HG03095 (cell line): ENCODE measurements around the gene COQ3.

ENCODE experiments used
- ATAC-seq: cut with Tn5 transposase; IDR thresholded peaks from one replicate; pipeline ENCODE4 v1.9.1; 2021; ENCODE audit warnings: moderate library complexity; ENCODE audit not compliant: unreplicated experiment

The COQ3 gene

DNA sequence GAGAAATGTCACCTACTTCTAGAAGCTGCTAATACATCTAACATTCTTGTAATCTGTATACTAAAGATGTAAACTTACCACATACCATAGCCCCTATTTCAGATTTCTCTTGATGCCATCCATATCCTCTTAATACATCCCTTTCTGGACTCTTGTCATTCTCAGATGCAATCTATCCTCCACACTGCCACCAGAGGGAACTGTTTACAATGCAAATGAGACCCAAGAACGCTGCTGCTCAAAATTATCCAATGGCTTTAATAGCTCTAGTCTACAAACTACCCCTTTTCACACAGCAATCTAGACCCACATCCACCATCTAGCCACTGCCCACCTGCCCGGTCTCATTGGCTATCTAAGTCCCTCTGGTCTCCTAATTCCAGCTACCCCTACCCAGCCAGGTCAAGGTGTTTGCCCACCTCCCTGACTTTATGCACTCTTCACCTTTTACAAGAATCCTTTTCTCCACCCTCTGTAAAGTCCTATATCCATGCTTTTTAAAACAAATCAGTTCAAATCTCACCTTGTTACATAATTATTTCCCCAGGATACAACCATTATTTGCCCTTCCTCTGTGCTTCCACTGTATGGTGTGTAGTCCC lies 59.4 kb downstream of the COQ3 start:
- no peak for ATAC-seq

DNA sequence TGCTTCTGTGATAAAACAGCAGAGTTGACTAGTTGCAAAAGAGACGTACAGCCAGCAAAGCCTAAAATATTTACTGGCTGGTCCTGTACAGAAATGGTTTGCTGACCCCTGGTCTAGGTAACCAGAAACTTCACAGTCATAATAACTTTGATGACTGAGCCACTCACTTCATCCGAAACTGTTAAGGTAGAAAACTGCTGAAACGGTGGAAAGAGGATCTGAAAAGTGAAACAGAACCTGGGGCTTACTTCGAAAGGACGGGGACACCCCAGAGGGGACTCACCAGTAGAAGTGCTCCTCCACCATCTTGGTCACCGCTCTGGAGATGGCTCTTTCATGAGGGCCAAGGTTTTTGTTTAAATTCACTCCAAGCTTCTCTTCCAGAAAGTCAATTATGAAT lies 60.9 kb downstream of the COQ3 start:
- peak; percentile 95 for ATAC-seq

DNA sequence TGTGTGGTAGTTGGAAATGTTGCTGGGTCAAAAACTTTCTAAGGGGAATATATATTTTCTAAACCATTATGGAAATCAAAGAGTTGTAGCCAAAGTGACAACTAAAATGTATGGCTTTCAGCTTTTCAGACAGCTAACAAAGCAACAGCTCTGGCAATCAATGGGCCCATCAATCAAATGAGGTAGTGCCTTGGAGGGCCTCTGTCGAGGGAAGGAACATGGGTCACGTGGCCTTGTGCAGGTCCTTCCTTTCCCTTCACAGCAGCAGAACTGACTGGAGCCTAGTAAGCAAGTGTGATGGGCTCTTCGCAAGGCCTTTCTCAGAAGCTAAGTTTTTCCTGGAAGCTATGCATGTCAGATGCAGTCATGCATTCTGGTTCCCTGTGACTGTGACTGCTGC lies 62.5 kb downstream of the COQ3 start:
- ATAC-seq = no peak

DNA sequence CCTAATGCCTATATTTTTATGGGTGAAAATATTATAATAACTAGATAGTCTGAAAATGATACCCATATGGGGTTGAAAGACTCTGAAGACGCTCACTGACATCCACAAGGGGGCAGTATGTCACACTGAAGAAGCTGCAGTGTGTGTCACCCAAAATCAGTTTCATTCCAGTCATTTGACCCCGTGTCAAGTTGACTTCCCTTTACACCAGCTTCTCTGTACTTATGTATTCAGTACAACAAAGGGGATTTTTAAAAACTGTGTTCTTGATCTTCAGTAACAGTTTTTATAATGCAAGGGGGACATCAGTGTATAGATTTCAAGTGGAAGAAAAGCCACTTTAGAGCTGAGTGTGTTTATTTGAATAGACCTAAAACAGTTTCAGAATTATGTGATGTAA lies 63.8 kb downstream of the COQ3 start:
- ATAC-seq = peak; percentile 61

DNA sequence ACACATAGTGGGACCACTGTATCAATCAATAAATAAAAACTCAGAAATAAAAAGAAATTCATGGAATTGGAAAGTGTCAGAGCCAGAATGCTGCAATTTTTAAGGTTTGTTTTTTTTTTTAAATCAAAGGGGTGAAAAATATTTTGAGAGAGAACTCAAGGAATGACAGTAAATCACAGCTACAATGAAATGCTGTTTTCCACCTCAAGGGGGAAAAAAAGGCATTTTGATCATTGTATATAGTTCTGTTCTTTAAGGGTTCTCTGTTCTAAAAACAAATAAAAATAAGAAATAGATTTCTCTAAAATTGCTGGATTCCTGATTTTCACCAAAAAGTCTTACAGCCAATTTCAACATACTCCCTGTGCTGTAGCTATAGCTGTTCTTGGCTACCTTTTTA lies 69.0 kb downstream of the COQ3 start:
- ATAC-seq = no peak
